ENCODE measurements around the gene RAP1GAP2. TPM values are rescaled to one million over a fixed set of nuclear protein-coding genes. Genes with fewer than 3 reads are reported as not detected.

RAP1GAP2 gene
- polyA plus RNA-seq, 1 experiment, result 2.8 TPM

- peaks cover 16% of the 10 kb centered on the region; the same call in 1 of the 2 replicates for H3K9me3 ChIP-seq (ENCODE audit: control insufficient read depth, insufficient read depth, low read length)
- no peak overlapping the region for H3K27ac ChIP-seq (ENCODE audit: low read depth, low read length)
- H3K4me3 ChIP-seq (ENCODE audit: low read depth, low read length), result no peak overlapping the region
- CTCF ChIA-PET, result no interaction called here
- POLR2A ChIA-PET, result no interaction called here
- no peak for TF ChIP-seq CTCF (IDR thresholded peaks at IDR 0.05; ENCODE audit: low read depth, low read length)
- DNase-seq (ENCODE audit: low read depth, low spot score), result no peak
- H3K27me3 ChIP-seq (ENCODE audit: control insufficient read depth, insufficient read depth, low read length), result no peaks in the 10 kb centered on the region
Observed at GRCh38 chr17:2900842-2901241, 104.6 kb downstream of the RAP1GAP2 start.

- Histone ChIP-seq H3K27me3 (ENCODE audit: control insufficient read depth, insufficient read depth, low read length) (no peaks in the 10 kb centered on the region), H3K9me3 (ENCODE audit: control insufficient read depth, insufficient read depth, low read length) (peaks cover 19% of the 10 kb centered on the region), H3K27ac (ENCODE audit: low read depth, low read length) (no peak overlapping the region), H3K4me3 (ENCODE audit: low read depth, low read length) (no peak overlapping the region)
- no peak for DNase-seq (ENCODE audit: low read depth, low spot score)
- CTCF ChIA-PET, result no interaction called here
- POLR2A ChIA-PET, result no interaction called here
- TF ChIP-seq CTCF (IDR thresholded peaks at IDR 0.05; ENCODE audit: low read depth, low read length), result no peak
Observed at GRCh38 chr17:2901582-2901981, 105.3 kb downstream of the RAP1GAP2 start.

GRCh38 chr17:2902546-2902945 is 106.3 kb downstream of the RAP1GAP2 start:
- CTCF ChIA-PET, result no interaction called here
- H3K27ac ChIP-seq (ENCODE audit: low read depth, low read length), result no peak overlapping the region
- POLR2A ChIA-PET, result no interaction called here

GRCh38 chr17:2903193-2903974 is 107.1 kb downstream of the RAP1GAP2 start:
- ChIA-PET CTCF (no interaction called here), POLR2A (no interaction called here)
- no peaks in the 10 kb centered on the region for H3K27me3 ChIP-seq (ENCODE audit: control insufficient read depth, insufficient read depth, low read length)
- DNase-seq (ENCODE audit: low read depth, low spot score), result no peak
- H3K9me3 ChIP-seq (ENCODE audit: control insufficient read depth, insufficient read depth, low read length), result peaks cover 24% of the 10 kb centered on the region
- H3K4me3 ChIP-seq (ENCODE audit: low read depth, low read length), result no peak overlapping the region
- no peak overlapping the region for H3K27ac ChIP-seq (ENCODE audit: low read depth, low read length)
- TF ChIP-seq CTCF (IDR thresholded peaks at IDR 0.05; ENCODE audit: low read depth, low read length), result no peak

More at GRCh38 chr17:2902546-2902945, 106.3 kb downstream of the RAP1GAP2 start:
- no peaks in the 10 kb centered on the region for H3K27me3 ChIP-seq (ENCODE audit: control insufficient read depth, insufficient read depth, low read length)
- no peak overlapping the region for H3K4me3 ChIP-seq (ENCODE audit: low read depth, low read length)
- TF ChIP-seq CTCF (IDR thresholded peaks at IDR 0.05; ENCODE audit: low read depth, low read length), result no peak
- H3K9me3 ChIP-seq (ENCODE audit: control insufficient read depth, insufficient read depth, low read length), result peaks cover 24% of the 10 kb centered on the region
- DNase-seq (ENCODE audit: low read depth, low spot score), result no peak

GRCh38 chr17:2904135-2904534 is 107.9 kb downstream of the RAP1GAP2 start:
- DNase-seq (ENCODE audit: low read depth, low spot score), result no peak
- ChIA-PET CTCF (no interaction called here), POLR2A (no interaction called here)
- peaks cover 24% of the 10 kb centered on the region for H3K9me3 ChIP-seq (ENCODE audit: control insufficient read depth, insufficient read depth, low read length)
- H3K27ac ChIP-seq (ENCODE audit: low read depth, low read length), result no peak overlapping the region
- H3K27me3 ChIP-seq (ENCODE audit: control insufficient read depth, insufficient read depth, low read length), result no peaks in the 10 kb centered on the region
- no peak for TF ChIP-seq CTCF (IDR thresholded peaks at IDR 0.05; ENCODE audit: low read depth, low read length)
- no peak overlapping the region for H3K4me3 ChIP-seq (ENCODE audit: low read depth, low read length)

Data from AG04450 (cell line).